ENCODE measurements around the gene CSRNP2. TPM values are rescaled to one million over a fixed set of nuclear protein-coding genes. Genes with fewer than 3 reads are reported as not detected.

The CSRNP2 gene
- total RNA-seq, 1 experiment from 2014 or later = 33.7 TPM

- TF ChIP-seq CTCF (IDR thresholded peaks at IDR 0.05) (no peak), AR (CRISPR knock-in tag; IDR thresholded peaks at IDR 0.05) (no peak), ZNF671 (CRISPR knock-in tag; IDR thresholded peaks at IDR 0.05) (no peak), E2F5 (CRISPR knock-in tag; IDR thresholded peaks at IDR 0.05) (peak; percentile 89), SMAD4 (CRISPR knock-in tag; IDR thresholded peaks at IDR 0.05) (no peak), MYBL2 (CRISPR knock-in tag; IDR thresholded peaks at IDR 0.05) (peak; percentile 95), JAZF1 (CRISPR knock-in tag; IDR thresholded peaks at IDR 0.05) (no peak), TCF7 (CRISPR knock-in tag; IDR thresholded peaks at IDR 0.05; ENCODE audit: low read depth) (peak; percentile 83; the same call in 1 of the 2 replicates), NR2C2 (CRISPR knock-in tag; IDR thresholded peaks at IDR 0.05) (peak; percentile 86), SP1 (CRISPR knock-in tag; conservative IDR thresholded peaks at IDR 0.05) (peak; percentile 87), PREB (CRISPR knock-in tag; IDR thresholded peaks at IDR 0.05; ENCODE audit: borderline replicate concordance) (no peak; the same call in 1 of the 2 replicates), NFE2L1 (CRISPR knock-in tag; IDR thresholded peaks at IDR 0.05) (peak; percentile 90), FOXP4 (CRISPR knock-in tag; IDR thresholded peaks at IDR 0.05) (peak; percentile 57; the same call in 1 of the 2 replicates), TEAD1 (CRISPR knock-in tag; IDR thresholded peaks at IDR 0.05) (peak; percentile 62), ELF4 (CRISPR knock-in tag; IDR thresholded peaks at IDR 0.05; ENCODE audit: low read depth) (no peak), FOXP1 (CRISPR knock-in tag; IDR thresholded peaks at IDR 0.05; ENCODE audit: borderline replicate concordance) (peak; percentile 98), ARID4B (CRISPR knock-in tag; IDR thresholded peaks at IDR 0.05; ENCODE audit: borderline replicate concordance) (peak; percentile 50; the same call in 1 of the 2 replicates), FOXK1 (CRISPR knock-in tag; IDR thresholded peaks at IDR 0.05) (peak; percentile 44), ZBTB43 (CRISPR knock-in tag; IDR thresholded peaks at IDR 0.05) (peak; percentile 33), MXD4 (CRISPR knock-in tag; IDR thresholded peaks at IDR 0.05; ENCODE audit: borderline replicate concordance) (no peak), CREM (CRISPR knock-in tag; IDR thresholded peaks at IDR 0.05) (no peak; the same call in 1 of the 2 replicates), USF1 (CRISPR knock-in tag; IDR thresholded peaks at IDR 0.05) (peak; percentile 81), NFYB (CRISPR knock-in tag; conservative IDR thresholded peaks at IDR 0.05; ENCODE audit: low read depth) (peak; percentile 96)
Measured at GRCh38 chr12:51025836-51026638, 57.4 kb downstream of the CSRNP2 start, which contains the start of gene SLC11A2 (continued).
